Activated T-cell treated with anti-CD3 and anti-CD28 coated beads for 48 hours (primary cell): Measurements from ENCODE around the gene KDM5B.
"Not testable (repeated sequence)": the region's sequence is repeated elsewhere in the genome, so short reads cannot be mapped to it uniquely, and the experiment has no call there.

ENCODE experiments used
- DNase-seq: peaks from one replicate; pipeline ENCODE4 v3.0.0-alpha.2; 2020; ENCODE audit warnings: low read depth

KDM5B gene

DNA sequence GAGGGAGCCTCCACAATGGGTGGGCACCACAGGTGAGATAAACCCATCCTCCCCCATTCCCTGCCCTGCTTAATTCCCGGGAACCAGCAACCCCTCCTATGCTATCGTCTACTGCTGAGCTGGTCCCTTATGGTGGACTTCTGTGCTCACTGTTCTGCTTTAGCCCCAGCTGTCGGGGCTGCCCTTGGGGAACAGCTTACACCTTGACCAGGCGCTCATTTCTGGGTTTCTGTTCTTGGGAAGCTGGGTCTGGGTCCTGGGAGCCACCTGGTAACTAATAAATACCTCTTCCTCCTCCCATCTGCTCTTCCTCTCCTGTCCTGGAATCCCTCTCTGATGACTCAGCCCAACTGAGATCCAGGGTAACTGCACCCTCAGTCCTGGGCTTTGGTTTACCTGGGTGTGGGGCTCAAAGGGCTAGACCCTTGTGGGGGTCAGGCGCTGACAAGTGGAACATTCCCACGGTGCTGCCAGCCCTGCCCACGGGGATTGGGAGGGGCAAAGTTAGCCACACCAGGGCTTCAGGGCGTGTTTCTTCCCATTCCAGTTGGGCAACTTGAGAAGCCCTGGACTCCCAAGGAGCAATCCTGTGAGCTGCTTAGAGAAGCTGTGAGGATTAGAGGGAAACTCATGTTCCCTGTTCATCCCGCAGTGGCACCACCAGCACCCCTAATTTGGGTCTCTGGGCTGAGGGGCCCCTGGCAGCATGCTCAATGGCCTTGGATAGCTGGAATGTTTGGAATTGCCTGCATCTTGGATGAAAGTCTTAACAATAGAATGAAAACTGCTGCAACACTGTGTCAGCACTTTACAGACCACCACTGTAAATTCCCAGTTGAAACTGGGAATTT, 4.2 kb upstream of the KDM5B start:
- DNase-seq, result no peak

- DNase-seq, result peak; percentile 31
These were observed 3.3 kb upstream of the KDM5B start for GRCh38 chr1:202811296-202812175.

- DNase-seq, result peak; percentile 81
These were observed 2.5 kb upstream of the KDM5B start, which contains the start of gene PCAT6 for GRCh38 chr1:202810615-202811295. Gene PCAT6, plus strand, starts transcription at chr1:202810954.

GRCh38 chr1:202810193-202810614, 2.0 kb upstream of the KDM5B start:
- DNase-seq, result no peak

GRCh38 chr1:202809597-202810159, 1.5 kb upstream of the KDM5B start:
- no peak for DNase-seq

GRCh38 chr1:202807451-202807925, 733 bp downstream of the KDM5B start:
- peak; percentile 31 for DNase-seq

DNA sequence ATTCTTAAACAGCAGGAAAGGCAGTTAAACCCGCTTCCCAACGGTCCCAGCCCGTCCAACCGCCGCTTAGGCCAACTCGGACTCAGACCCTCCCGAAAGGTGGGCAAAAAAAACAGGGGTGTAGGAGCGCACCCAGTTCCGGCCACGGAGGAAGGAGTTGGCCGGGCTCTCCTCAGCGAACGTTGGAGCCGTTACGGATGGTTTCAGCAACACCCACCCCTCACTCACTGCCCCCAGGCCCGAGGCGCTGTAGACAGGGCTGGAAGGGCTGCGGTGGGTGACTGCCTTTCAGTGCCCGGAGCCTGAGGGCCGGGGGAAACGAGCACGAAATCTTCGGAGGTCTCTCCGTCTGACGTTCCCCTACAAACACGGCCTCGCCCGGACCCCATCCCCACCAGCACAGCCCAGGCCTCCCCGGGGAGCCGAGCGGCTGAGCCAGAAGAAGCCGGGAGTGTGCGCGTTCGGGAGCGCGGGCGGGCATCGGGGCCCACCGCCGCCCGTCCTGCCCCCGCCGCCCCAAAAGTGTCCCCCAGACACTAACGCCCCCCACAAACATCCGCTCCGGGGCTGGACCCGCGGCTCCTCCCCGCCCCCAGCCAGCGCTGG, 1.3 kb downstream of the KDM5B start:
- peak; percentile 15 for DNase-seq

- DNase-seq, result no peak
These were observed 2.1 kb downstream of the KDM5B start for GRCh38 chr1:202805886-202806844.

- DNase-seq, result no peak
These were observed 4.1 kb downstream of the KDM5B start for GRCh38 chr1:202804126-202804525.

DNA sequence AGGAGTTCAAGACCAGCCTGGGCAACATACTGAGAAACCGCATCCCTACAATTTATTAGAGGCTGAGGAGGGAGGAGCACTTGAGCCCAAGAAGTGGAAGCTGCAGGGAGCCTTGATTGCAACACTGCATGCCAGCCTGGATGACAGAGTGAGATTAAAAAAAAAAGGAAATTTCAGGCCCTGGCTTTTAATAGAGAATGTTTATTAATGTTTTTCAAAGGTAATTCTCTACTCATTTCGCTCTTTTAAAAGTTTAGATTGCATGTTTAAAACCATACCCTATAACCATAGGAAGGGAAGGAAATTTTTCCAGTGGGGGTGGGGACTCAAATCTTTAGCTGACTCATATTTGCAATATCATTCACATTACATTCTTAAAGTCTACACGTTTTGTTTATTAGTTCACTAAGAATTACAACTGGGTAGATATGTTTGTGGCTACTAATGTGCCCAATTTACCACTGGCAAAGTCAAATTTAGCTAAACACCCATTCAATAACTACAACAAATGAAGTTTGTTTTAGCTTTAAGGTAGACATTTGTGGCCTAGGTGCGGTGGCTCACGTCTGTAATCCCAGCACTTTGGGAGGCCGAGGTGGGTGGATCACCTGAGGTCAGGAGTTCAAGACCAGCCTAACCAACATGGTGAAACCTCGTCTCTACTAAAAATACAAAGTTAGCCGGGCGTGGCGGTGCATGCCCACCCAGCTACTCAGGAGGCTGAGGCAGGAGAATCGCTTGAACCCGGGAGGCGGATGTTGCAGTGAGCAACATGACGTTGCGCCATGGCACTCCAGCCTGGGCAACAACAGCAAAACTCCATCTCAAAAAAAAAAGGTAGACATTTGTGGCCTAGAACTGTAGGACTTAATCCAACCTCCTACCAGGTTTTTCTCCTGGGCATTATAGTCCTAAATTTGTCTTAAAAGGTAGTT, 5.0 kb downstream of the KDM5B start:
- no peak for DNase-seq

GRCh38 chr1:202802034-202802433, 6.2 kb downstream of the KDM5B start:
- no peak for DNase-seq

GRCh38 chr1:202801175-202801574, 7.0 kb downstream of the KDM5B start:
- DNase-seq, result no peak

DNA sequence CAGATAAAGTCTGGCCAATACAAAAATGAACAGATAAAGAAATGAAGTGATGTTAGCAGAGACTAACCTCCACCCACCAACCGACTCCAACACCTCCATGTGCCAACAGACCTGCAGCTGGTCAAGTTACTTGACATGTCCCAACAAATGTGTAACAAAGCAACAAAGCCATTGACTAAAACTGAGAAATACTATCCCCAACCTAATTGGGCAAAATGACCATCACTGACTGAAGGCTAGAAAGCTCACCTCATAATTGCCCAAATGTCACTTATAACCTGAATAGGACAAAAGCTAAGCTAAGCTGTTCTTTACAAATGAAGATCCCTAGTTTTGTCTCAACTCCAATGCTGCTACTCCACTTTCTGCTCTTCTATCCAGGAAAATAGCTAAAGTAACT, 7.5 kb downstream of the KDM5B start:
- DNase-seq, result no peak

GRCh38 chr1:202798792-202799331, 9.4 kb downstream of the KDM5B start:
- no peak for DNase-seq

DNA sequence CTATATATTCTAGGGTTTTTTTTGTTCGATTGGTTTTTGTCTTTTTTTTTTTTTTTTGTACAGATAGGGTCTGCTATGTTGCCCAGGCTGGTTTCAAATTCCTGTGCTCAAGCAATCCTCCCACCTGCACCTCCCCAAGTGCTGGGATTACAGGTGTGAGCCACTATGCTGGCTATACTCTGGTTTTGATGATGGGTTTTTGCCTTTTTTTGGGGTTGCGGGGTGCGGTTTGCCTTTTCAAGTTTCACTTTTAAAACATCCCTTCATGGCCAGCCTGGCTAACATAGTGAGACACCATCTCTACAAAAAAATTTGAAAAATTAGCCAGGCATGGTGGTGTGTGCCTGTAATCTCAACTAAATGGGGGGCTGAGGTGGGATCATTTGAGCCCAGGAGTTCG, 10.0 kb downstream of the KDM5B start:
- DNase-seq, result no peak

- DNase-seq, result no peak
These were observed 11.6 kb downstream of the KDM5B start for GRCh38 chr1:202796670-202797069.

DNA sequence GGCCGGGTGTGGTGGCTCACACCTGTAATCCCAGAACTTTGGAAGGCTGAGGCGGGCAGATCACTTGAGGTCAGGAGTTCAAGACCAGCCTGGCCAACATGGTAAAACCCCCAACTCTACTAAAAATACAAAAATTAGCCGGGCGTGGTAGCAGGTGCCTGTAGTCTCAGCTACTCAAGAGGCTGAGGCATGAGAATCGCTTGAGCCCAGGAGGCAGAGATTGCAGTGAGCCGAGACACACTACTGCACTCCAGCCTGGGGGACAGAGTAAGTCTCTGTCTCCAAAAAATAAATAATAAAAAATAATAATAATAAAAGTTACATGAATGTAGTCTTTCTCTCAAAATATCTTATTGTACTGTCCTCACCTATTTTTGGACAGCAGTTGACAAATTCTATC, 13.3 kb downstream of the KDM5B start:
- not testable (repeated sequence) for DNase-seq

DNA sequence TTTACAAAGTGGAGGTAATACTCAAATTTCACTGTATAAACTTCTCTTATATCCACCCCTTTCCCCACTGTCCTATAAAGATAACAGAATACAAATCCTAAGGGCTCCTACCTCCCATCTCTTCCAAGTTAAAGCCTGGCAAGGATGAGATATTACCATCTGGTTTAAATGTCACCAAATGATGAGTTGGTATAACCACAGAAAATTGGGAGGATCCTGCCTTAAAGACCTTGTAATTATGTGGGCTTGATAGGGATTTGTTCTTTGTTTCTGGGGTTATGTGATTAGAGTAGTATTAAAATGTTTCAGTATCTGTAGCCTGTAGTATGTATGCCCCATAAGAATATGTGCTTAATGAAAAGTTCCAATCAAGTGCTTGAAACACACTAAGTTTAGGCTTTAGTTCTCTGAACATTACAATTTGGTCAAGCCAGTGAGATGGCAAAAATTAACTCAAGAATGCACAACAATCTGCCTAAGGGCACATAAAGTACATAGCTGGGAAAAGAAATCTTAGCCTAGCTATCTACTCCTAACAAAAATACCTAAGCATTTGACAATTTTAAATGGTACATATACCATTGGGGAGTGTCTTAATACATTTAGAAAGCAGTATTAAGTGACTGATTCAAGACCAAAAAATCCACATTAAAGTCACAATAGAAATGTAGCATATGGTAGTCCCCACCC, 14.0 kb downstream of the KDM5B start:
- DNase-seq, result no peak
